CD14-positive monocyte (primary cell): ENCODE measurements around the gene SIRPA. TPM values are rescaled to one million over a fixed set of nuclear protein-coding genes. Genes with fewer than 3 reads are reported as not detected.

ENCODE experiments used
- DNase-seq, 3 donors: peaks; one replicate each; pipeline ENCODE4 v3.0.0-alpha.2; 2011 to 2022
- H2AFZ ChIP-seq: 2 replicates; pipeline ENCODE4 v1.6.0; 2012; ENCODE audit warnings: mild to moderate bottlenecking, low read depth, low read length, inconsistent platforms; ENCODE audit not compliant: insufficient read depth, poor library complexity, severe bottlenecking
- H3K27ac ChIP-seq, 2 donors: 1 replicate in 1 of 2; 2 replicates in 1 of 2; pipeline ENCODE4 v1.5.1; 2012 to 2013; ENCODE audit warnings: low read length in 2 of 2, control low read depth in 1 of 2, inconsistent platforms in 1 of 2, low read depth in 1 of 2, mild to moderate bottlenecking in 1 of 2
- H3K27me3 ChIP-seq, 2 donors: one replicate each; pipeline versions ENCODE4 v1.6.0 to v1.6.1; 2011 to 2013; ENCODE audit warnings: low read length in 2 of 2; ENCODE audit not compliant: control insufficient read depth in 2 of 2, insufficient read depth in 2 of 2
- H3K36me3 ChIP-seq, 2 donors: replicated peaks in 1 of 2; 1 replicate in 1 of 2; 2 replicates in 1 of 2; pipeline versions ENCODE4 v1.5.1 to v1.6.1; 2012 to 2013; ENCODE audit warnings: low read length in 2 of 2, control low read depth in 1 of 2, inconsistent platforms in 1 of 2, mild to moderate bottlenecking in 1 of 2; ENCODE audit not compliant: insufficient read depth in 2 of 2, control insufficient read depth in 1 of 2
- H3K4me1 ChIP-seq, 2 donors: 1 replicate in 1 of 2; 2 replicates in 1 of 2; pipeline versions ENCODE4 v1.5.1 to v1.6.1; 2012 to 2013; ENCODE audit warnings: low read length in 2 of 2, control low read depth in 1 of 2, inconsistent platforms in 1 of 2, mild to moderate bottlenecking in 1 of 2, moderate library complexity in 1 of 2; ENCODE audit not compliant: insufficient read depth in 2 of 2, control insufficient read depth in 1 of 2
- H3K4me2 ChIP-seq: replicated peaks from 2 replicates; pipeline ENCODE3; 2012; ENCODE audit warnings: low read length, moderate library complexity, mild to moderate bottlenecking; ENCODE audit not compliant: poor library complexity, severe bottlenecking; ENCODE audit errors: extremely low read depth
- H3K4me3 ChIP-seq, 3 experiments: fragments of 200-600 bp in 1 of 3; sonication (generic) in 1 of 3; replicated peaks in 1 of 3; 1 replicate in 2 of 3; 2 replicates in 1 of 3; pipeline ENCODE4 v1.5.1; 2011 to 2013; ENCODE audit warnings: low read length in 3 of 3, mild to moderate bottlenecking in 3 of 3, control low read depth in 2 of 3, low read depth in 2 of 3, inconsistent platforms in 1 of 3, moderate library complexity in 1 of 3
- H3K79me2 ChIP-seq: 2 replicates; pipeline ENCODE4 v1.6.0; 2012; ENCODE audit warnings: mild to moderate bottlenecking, control low read depth, inconsistent platforms, low read length, moderate library complexity; ENCODE audit not compliant: insufficient read depth
- H3K9ac ChIP-seq: 2 replicates; pipeline ENCODE4 v1.6.0; 2017; ENCODE audit warnings: low read length, mild to moderate bottlenecking; ENCODE audit not compliant: insufficient read depth, poor library complexity, severe bottlenecking
- H3K9me3 ChIP-seq, 2 donors: replicated peaks in 1 of 2; 1 replicate in 1 of 2; 2 replicates in 1 of 2; pipeline versions ENCODE4 v1.5.1 to v1.6.1; 2012 to 2013; ENCODE audit warnings: low read length in 2 of 2, control low read depth in 1 of 2; ENCODE audit not compliant: control insufficient read depth in 1 of 2, insufficient read depth in 1 of 2
- H4K20me1 ChIP-seq: 2 replicates; pipeline ENCODE4 v1.6.0; 2012; ENCODE audit warnings: mild to moderate bottlenecking, low read length, control low read depth, moderate library complexity; ENCODE audit not compliant: insufficient read depth
- H3K27ac Mint-ChIP-seq, 7 donors: one replicate each; pipeline ENCODE4 v1.8.0; 2020; ENCODE audit warnings: mild to moderate bottlenecking in 7 of 7, mixed read lengths in 7 of 7, moderate library complexity in 6 of 7, inconsistent platforms in 2 of 7
- H3K27me3 Mint-ChIP-seq, 3 donors: one replicate each; pipeline ENCODE4 v1.8.0; 2021 to 2022; ENCODE audit warnings: low read depth in 3 of 3, mild to moderate bottlenecking in 3 of 3, mixed read lengths in 3 of 3, moderate library complexity in 3 of 3, inconsistent platforms in 1 of 3
- H3K36me3 Mint-ChIP-seq, 2 donors: one replicate each; pipeline ENCODE4 v1.8.0; 2020; ENCODE audit warnings: mixed read lengths in 2 of 2, inconsistent platforms in 1 of 2, mild to moderate bottlenecking in 1 of 2
- H3K4me1 Mint-ChIP-seq: one replicate; pipeline ENCODE4 v1.8.0; 2020; ENCODE audit warnings: mild to moderate bottlenecking, mixed read lengths
- H3K4me3 Mint-ChIP-seq, 2 donors: one replicate each; pipeline ENCODE4 v1.8.0; 2020; ENCODE audit warnings: mild to moderate bottlenecking in 2 of 2, mixed read lengths in 2 of 2, moderate library complexity in 1 of 2
- H3K9me3 Mint-ChIP-seq, 7 donors: one replicate each; pipeline ENCODE4 v1.8.0; 2020 to 2022; ENCODE audit warnings: mixed read lengths in 7 of 7, mild to moderate bottlenecking in 6 of 7, moderate library complexity in 6 of 7, inconsistent platforms in 2 of 7
- CTCF ChIP-seq: fragments of 200-600 bp; IDR thresholded peaks from one replicate; pipeline ENCODE4 v1.8.0; 2022; ENCODE audit warnings: antibody characterized with exemption, mild to moderate bottlenecking
- WGBS: methylation state at CpG from one replicate; pipeline ENCODE4 v1.1.5; 2013; ENCODE audit warnings: missing lambda C conversion rate; ENCODE audit not compliant: insufficient coverage; 5-methylcytosine and 5-hydroxymethylcytosine counted together
- intact Hi-C, 2 donors: fragments of 100-400 bp; cut with micrococcal nuclease; formaldehyde crosslinking; loops; one replicate each; pipeline versions ENCODE4 v1.15.0 to v1.15.1; 2023
- polyA plus RNA-seq, 3 donors: library from polyadenylated mRNA; depleted of rRNA in 1 of 3; unstranded in 2 of 3; stranded (reverse) in 1 of 3; fragments of 300-500 nt in 2 of 3; fragments of >200 nt in 1 of 3; fragmentation: Illumina TruSeq in 2 of 3; gene quantifications; 1 replicate in 2 of 3; 2 replicates in 1 of 3; pipeline ENCODE4 v1.2.3, GENCODE V29; 2012 to 2021

Gene SIRPA
- polyA plus RNA-seq, 3 donors: 28.4 to 126 (median 58.3) TPM

- H2AFZ ChIP-seq: no peak overlapping the region
- H3K9me3 Mint-ChIP-seq: peaks cover 0 to 2% (median 0%) of the 10 kb centered on the region in 7 donors
- H3K9me3 ChIP-seq: no peaks in the 10 kb centered on the region
- peaks cover 85 to 87% of the 10 kb centered on the region in 2 donors for H3K4me1 ChIP-seq
- H3K27me3 ChIP-seq: no peaks in the 10 kb centered on the region
- intact Hi-C loops: loop anchor here (2.0 to 10.0 kb wide), 4 partner anchors 47 to 100 kb away; partner anchors contain the start of gene SIRPA (in 2 of the 2)
- peak in 2 of 3 donors; percentile 23 to 65 for DNase-seq
- H4K20me1 ChIP-seq: peaks cover under 1% of the 10 kb centered on the region
- peak overlapping the region in 1 of 3 experiments; percentile 38 for H3K4me3 ChIP-seq
- H3K79me2 ChIP-seq: no peaks in the 10 kb centered on the region
- peak; percentile 17 for TF ChIP-seq CTCF
- H3K4me2 ChIP-seq: peak overlapping the region; percentile 35
- H3K4me1 Mint-ChIP-seq: peaks cover 94% of the 10 kb centered on the region
- peak overlapping the region; percentile 97 to 100 (median 99) for H3K27ac Mint-ChIP-seq
- no peaks in the 10 kb centered on the region for H3K36me3 ChIP-seq
- WGBS: 66% methylated on average over 5 of the region's 6 CpGs
- H3K27ac ChIP-seq: peak overlapping the region; percentile 96 to 97
- peak overlapping the region; percentile 51 to 80 for H3K4me3 Mint-ChIP-seq
- peaks cover 0 to 1% (median 0%) of the 10 kb centered on the region in 3 donors for H3K27me3 Mint-ChIP-seq
- peaks cover 6 to 8% of the 10 kb centered on the region in 2 donors for H3K36me3 Mint-ChIP-seq
- peak overlapping the region; percentile 69 for H3K9ac ChIP-seq
Observed at GRCh38 chr20:1944345-1945091, 49.3 kb downstream of the SIRPA start.

- H2AFZ ChIP-seq: no peak overlapping the region
- H3K9me3 Mint-ChIP-seq: peaks cover 0 to 2% (median 0%) of the 10 kb centered on the region in 7 donors
- H3K36me3 Mint-ChIP-seq: peaks cover 2 to 6% of the 10 kb centered on the region in 2 donors
- WGBS: 14% methylated on average over 8 of the region's 9 CpGs
- intact Hi-C loops: loop anchor here (2.0 to 10.0 kb wide), 4 partner anchors 48 to 100 kb away; partner anchors contain the start of gene SIRPA (in 2 of the 2)
- H3K4me3 Mint-ChIP-seq: peak overlapping the region; percentile 64 to 80
- H3K4me3 ChIP-seq: peak overlapping the region in 1 of 3 experiments; percentile 57
- peak overlapping the region; percentile 69 for H3K9ac ChIP-seq
- no peaks in the 10 kb centered on the region for H3K9me3 ChIP-seq
- H3K27me3 Mint-ChIP-seq: peaks cover 0 to 1% (median 0%) of the 10 kb centered on the region in 3 donors
- no peaks in the 10 kb centered on the region for H4K20me1 ChIP-seq
- H3K27me3 ChIP-seq: no peaks in the 10 kb centered on the region
- H3K36me3 ChIP-seq: no peaks in the 10 kb centered on the region
- peaks cover 94% of the 10 kb centered on the region for H3K4me1 Mint-ChIP-seq
- no peak for TF ChIP-seq CTCF
- H3K27ac ChIP-seq: peak overlapping the region; percentile 96 to 97
- peak overlapping the region; percentile 63 for H3K4me2 ChIP-seq
- peak overlapping the region; percentile 97 to 100 (median 99) for H3K27ac Mint-ChIP-seq
- peaks cover 85 to 87% of the 10 kb centered on the region in 2 donors for H3K4me1 ChIP-seq
- no peaks in the 10 kb centered on the region for H3K79me2 ChIP-seq
- DNase-seq: peak; percentile 93 to 99 (median 98)
Observed at GRCh38 chr20:1945134-1945618, 50.0 kb downstream of the SIRPA start.
